ENCODE data around the gene BAIAP3.

Gene BAIAP3

GRCh38 chr16:1310832-1311200 is 22.6 kb upstream of the BAIAP3 start:
- H3K4me3 ChIP-seq (ENCODE audit: low read length), result peak overlapping the region; percentile 90
- TF ChIP-seq CTCF (conservative IDR thresholded peaks at IDR 0.05; ENCODE audit: low read depth, low read length), result no peak
- no peak for DNase-seq (ENCODE audit: low read depth)

- peak overlapping the region; percentile 90 for H3K4me3 ChIP-seq (ENCODE audit: low read length)
- DNase-seq (ENCODE audit: low read depth), result no peak
- no peak for TF ChIP-seq CTCF (conservative IDR thresholded peaks at IDR 0.05; ENCODE audit: low read depth, low read length)
Observed at GRCh38 chr16:1311212-1311737, 22.2 kb upstream of the BAIAP3 start.

- DNase-seq (ENCODE audit: low read depth), result no peak
- TF ChIP-seq CTCF (conservative IDR thresholded peaks at IDR 0.05; ENCODE audit: low read depth, low read length), result no peak
- H3K4me3 ChIP-seq (ENCODE audit: low read length), result peak overlapping the region; percentile 90
Observed at GRCh38 chr16:1311738-1312466, 21.5 kb upstream of the BAIAP3 start.

- H3K4me3 ChIP-seq (ENCODE audit: low read length), result no peak overlapping the region
- DNase-seq (ENCODE audit: low read depth), result no peak
- no peak for TF ChIP-seq CTCF (conservative IDR thresholded peaks at IDR 0.05; ENCODE audit: low read depth, low read length)
Observed at GRCh38 chr16:1312467-1312816, 21.0 kb upstream of the BAIAP3 start.

- no peak for DNase-seq (ENCODE audit: low read depth)
- no peak for TF ChIP-seq CTCF (conservative IDR thresholded peaks at IDR 0.05; ENCODE audit: low read depth, low read length)
- no peak overlapping the region for H3K4me3 ChIP-seq (ENCODE audit: low read length)
Observed at GRCh38 chr16:1312903-1313302, 20.5 kb upstream of the BAIAP3 start.

GRCh38 chr16:1313721-1314369 is 19.6 kb upstream of the BAIAP3 start:
- TF ChIP-seq CTCF (conservative IDR thresholded peaks at IDR 0.05; ENCODE audit: low read depth, low read length), result no peak
- DNase-seq (ENCODE audit: low read depth), result no peak
- no peak overlapping the region for H3K4me3 ChIP-seq (ENCODE audit: low read length)
